Measurements from ENCODE around the gene TNFSF15. TPM values are rescaled to one million over a fixed set of nuclear protein-coding genes. Genes with fewer than 3 reads are reported as not detected.

The TNFSF15 gene
- total RNA-seq, 1 donor from 2014 or later, result not detected

DNA sequence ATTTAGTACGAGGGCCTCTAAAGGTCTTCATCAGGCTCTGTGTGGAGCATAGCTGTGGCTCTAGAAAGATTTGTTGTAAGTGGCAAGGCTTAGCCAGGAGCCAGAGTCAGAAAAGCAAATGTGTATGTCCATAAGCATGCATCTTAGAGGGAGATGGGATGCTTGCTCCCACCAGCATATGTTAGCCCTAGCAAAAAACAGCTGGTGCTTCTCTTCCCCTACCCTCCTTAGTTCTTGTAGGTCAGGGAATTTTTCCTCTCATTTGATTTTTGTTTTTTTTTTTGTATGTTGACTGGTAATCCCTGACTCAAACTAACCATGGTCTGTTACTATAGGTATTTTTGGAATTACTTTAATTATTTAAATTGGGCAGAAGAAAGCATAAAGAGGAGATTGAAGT is 7.7 kb downstream of the TNFSF15 start:
- intact Hi-C loops (cut with DNase I), result no loop called here
- ATAC-seq (ENCODE audit: poor library complexity), result no peak

DNA sequence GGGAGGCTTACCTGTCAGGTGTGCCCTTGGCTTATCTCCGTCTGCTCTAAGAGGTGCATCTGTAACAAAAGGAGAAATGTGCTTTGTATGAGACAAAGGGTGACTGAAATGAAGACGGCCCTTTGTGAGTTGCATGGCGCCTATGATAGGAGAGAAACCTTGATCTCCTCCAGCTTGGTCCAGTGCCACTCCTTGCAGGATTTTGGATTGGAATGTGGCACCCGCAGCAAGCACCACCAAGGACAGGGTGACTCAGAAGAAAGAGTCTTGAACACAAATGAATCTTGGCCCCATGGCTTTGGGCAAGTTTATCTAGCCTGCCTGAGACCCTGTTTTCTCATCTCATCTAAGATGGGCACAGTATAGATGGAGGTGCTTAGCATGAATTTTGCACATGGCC is 13.4 kb downstream of the TNFSF15 start:
- ATAC-seq (ENCODE audit: poor library complexity) (no peak), DNase-seq (no peak)
- intact Hi-C loops (cut with DNase I), result no loop called here

More for the DNA sequence above, 7.7 kb downstream of the TNFSF15 start:
- no peak for DNase-seq

DNA sequence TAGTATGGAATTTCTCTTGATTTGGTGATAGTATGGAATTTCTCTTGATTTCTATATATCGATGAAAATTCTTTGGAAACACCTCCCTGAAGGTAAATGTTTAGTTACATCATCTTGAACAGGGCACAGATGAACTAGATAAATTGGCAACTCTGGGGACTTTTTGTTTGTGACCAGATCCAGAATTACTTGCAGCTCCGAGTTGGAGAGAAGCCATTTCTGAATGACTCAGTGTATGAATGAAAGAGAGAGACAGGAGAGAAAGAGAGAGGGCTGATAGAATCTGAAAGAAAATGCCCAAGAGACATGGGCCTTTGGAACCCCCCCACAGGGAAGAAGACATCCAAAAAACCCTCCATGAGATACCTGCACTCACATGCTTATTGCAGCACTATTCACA is 14.1 kb downstream of the TNFSF15 start:
- DNase-seq, result no peak
- intact Hi-C loops (cut with DNase I), result no loop called here
- no peak for ATAC-seq (ENCODE audit: poor library complexity)

DNA sequence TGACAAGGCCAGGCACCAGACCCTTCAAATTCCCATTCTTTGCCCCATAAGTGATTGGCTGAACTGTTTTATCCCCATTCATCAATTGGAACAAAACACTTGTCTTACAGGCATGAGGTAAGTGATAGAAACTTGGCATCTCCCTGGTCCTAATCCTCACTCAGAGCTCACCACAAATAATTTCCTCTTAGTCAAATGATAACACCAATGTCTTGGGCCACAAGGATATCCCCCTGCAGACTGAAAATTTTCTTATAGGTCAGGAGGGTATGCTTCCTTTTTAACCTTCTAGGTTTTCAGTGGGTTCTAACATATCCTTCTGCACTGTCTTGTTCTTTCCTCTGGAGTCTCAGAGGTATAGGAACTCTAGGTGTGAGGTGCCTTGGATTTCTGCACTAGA is 14.5 kb downstream of the TNFSF15 start:
- no peak for DNase-seq
- intact Hi-C loops (cut with DNase I), result no loop called here
- ATAC-seq (ENCODE audit: poor library complexity), result no peak

DNA sequence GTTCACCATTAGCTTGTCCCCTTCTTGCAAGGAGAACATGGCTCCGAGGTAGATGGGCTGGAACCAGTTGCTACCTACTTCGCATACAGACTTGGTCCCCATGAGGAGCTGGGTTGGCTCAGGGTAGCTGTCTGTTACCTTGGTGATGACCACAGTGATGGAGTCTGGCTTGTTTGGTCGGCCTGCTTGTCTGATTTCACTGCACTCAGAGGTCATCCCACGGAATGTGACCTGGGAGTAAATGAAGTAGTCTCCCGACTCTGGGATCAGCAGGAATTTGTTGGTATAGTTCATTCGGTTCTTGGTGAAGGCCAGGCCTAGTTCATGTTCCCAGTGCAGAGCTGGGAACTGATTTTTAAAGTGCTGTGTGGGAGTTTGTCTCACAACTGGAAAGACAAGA is 15.3 kb downstream of the TNFSF15 start:
- ATAC-seq (ENCODE audit: poor library complexity), result no peak
- intact Hi-C loops (cut with DNase I), result no loop called here
- no peak for DNase-seq

DNA sequence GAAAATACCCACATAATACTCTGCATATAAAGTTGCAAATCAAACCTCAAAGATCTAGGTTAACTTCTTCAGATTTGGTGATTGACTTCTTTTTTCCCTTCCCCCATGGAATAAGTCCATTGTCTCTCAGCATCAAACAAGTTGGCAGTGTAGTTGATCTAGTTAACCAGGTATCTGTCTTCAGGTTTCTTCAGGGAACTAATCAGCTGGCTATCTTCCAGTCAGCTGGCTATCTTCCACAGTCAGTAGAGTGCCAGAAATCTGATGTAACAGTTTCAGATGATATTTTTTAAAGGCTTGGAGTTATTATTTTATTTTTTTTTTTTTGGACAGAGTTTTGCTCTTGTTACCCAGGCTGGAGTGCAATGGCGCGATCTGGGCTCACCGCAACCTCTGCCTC is 16.8 kb downstream of the TNFSF15 start:
- DNase-seq (no peak), ATAC-seq (ENCODE audit: poor library complexity) (no peak)
- intact Hi-C loops (cut with DNase I), result no loop called here

DNA sequence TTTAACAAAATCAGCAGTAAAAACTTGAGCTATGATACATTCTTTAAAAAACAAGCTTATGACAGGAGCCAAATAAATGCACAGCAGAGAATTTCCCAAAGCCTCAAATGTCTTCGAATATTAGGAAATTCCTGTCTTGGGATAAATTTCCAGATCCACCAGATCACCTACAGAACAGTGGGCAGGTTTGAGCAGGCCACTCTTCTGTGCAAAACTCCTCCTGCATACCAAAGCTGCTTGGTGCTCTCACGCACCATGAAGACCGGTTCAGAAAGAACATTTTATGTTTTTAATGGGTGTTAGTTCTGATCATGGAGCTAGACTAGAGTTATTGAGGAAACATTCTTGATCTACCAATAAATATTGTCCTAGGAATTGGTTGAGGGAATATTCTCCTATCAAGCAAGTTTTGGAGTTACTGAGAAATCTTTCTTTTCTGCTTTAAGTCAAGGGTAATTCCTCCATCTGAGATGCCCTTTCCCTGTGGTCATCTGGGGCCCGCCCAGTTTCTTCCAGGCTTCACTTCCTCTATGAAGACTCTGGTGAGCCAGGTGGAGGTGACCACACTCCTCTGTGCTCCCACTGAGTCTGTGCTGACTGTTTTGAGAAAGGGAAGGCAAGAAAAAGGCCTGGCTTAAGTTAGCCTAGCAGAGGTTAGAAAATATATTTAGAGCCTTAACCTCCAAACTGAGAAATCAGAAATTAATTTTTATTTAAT is 17.9 kb downstream of the TNFSF15 start:
- DNase-seq (no peak), ATAC-seq (ENCODE audit: poor library complexity) (no peak)
- intact Hi-C loops (cut with DNase I), result no loop called here

DNA sequence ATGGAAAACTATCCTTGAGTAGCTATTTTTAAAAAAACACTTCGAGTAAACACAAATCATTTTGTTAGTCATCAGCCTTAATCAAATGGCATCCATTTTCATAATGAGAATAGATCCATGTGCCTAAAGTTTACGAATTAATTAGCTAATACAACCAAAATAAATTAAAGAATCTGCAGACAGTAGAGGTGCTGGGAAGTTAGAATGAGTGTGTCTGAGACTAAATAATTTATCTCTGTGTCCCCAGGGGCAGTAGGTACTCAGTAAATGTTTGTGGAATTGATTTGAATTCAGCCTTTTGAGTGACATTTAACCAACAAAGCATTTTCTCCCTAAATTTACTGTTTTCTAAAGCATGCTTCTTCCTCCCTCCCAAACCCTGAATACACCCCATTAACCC is 18.6 kb downstream of the TNFSF15 start:
- intact Hi-C loops (cut with DNase I), result no loop called here
- DNase-seq (no peak), ATAC-seq (ENCODE audit: poor library complexity) (no peak)

DNA sequence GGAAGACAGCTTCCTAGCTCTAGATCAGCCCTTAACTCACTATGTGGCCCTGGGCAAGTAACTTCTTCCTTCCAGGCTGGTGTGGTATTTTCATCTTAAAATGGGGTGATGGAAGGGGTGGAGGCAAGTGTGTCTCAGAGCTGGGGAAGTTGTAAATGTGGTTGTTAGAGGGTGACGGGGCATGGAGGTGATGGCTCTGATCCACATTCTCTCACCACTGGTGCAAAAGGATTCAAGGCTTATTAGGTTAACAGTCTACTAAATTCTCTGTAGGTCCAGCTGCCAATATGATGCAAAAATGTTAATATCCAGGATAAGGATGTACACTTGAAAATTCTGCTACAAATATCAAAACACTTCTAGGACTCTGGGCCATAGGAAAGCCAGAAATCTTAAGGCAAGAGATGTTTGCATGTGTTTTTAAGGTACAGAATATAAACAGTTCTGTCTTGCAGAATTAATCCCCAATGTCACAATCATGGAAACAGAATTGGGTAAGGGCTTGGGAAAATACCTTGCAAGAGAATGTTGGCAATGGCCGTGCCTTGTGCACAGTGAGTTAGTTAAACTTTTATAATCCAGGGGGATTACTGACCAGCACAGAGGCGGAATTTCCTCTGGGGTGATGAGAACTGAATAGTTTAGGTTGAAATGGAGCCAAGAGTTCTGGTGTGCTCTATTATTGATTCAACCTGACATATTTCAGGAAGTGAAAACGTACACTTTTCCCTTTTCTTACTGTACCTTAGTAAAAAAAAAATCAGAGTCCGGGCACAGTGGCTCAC is 19.8 kb downstream of the TNFSF15 start:
- intact Hi-C loops (cut with DNase I), result no loop called here
- ATAC-seq (ENCODE audit: poor library complexity), result no peak
- no peak for DNase-seq

DNA sequence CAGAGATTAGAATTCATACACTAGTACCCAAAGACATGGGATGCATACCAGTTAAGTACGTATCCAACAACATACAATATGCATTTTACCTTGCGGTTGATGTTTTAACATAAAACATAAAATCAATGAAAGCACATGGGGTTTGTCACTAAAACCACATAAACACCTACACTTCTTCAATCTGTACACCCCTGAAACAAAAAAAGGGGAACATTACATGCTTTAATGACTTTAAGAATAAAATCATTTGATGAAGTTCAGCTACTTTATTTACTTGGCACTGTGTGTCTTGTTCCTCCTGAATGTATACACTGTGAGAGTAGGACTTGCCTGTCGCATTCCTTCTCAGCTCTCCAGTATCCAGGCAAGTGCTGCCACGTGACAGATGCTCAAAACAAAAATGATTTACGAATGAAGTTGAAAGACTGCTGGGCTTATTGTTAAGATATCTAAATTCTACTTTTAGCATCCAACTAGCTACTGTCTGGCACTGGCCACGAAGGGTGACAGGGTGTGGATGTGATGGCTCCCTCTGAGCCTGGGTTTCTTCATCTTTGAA is 21.0 kb downstream of the TNFSF15 start:
- ATAC-seq (ENCODE audit: poor library complexity), result no peak
- intact Hi-C loops (cut with DNase I), result no loop called here
- no peak for DNase-seq

DNA sequence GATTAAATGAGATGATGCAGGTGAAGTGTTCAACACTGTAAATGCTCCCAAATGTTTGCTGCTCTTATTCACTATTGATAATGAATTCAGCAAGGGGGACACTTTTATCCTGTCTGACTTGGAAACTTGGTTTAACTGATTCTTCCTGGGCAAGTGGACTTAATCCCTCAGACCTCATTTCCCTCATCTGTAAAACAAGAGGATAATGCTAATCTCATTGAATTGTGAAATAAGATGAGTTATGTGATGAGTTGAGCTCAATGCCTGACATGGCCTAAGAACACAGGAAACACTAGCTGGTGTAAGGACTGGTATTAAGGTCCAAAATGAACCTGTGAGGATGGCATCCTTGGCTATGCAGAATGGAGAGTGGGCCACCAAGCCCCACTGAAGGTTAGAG is 23.3 kb downstream of the TNFSF15 start:
- DNase-seq, result no peak
- intact Hi-C loops (cut with DNase I), result no loop called here

DNA sequence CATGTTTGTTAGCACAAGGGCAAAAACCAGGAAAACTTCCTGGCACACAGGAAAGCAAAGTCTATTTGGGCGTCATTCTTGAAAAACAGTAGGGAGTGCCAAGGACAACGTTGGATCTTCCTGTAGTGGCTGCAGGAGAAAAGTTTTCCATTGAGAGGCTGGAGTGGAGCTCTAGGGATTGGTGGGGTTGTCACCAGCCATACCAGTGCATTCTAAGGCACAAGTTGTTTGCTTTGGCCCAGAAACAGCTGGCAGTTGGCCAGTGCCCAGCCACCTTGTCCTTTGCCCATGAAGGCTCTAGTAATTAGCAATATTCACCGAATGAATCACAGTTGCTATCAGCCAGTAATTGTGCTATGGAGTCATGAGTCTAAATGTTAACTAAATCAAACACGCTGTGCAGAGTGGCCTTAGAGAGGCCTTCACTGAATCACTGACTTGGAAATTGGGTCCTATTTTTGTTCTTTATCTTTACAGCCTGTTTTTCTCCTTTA is 26.4 kb downstream of the TNFSF15 start:
- intact Hi-C loops (cut with DNase I), result no loop called here
- DNase-seq (peak; percentile 46), ATAC-seq (ENCODE audit: poor library complexity) (peak; percentile 43)

More for the DNA sequence above, 23.3 kb downstream of the TNFSF15 start:
- ATAC-seq (ENCODE audit: poor library complexity), result no peak

DNA sequence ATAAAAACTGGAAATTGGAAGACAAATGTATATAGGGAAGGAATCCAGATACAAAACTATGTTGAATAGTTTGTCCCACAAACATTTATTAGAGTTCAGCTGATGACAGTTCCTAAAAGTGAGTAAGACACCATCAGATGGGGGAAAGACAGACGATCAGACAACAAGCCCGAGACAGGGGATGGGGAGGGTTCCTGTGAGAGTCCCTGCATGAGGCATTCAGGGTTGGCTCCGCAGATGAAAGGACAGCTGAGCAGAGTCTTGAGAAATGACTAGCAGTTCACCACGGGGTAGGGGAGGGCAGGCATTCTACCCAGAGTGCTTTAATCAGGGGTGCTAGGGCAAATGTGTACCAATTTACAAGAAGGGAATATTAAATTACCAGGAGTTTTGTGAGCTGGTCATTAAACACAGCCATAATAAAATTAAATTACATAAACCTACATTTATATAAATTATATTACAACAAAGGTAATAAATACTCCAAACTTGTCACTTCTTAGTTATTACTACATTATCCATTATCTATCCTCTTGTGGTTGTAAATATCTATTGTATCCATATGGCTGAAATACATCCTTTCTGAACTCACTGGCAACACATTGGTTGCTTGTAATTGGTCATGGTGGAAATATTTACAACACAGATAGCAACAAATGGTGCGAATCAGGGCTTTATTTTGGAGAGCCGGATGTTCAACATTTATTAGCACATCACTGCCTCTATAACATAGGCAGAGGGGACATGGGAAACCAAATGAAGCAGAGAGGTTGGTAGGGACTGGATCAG is 27.8 kb downstream of the TNFSF15 start:
- ATAC-seq (ENCODE audit: poor library complexity) (no peak), DNase-seq (no peak)
- intact Hi-C loops (cut with DNase I), result no loop called here

DNA sequence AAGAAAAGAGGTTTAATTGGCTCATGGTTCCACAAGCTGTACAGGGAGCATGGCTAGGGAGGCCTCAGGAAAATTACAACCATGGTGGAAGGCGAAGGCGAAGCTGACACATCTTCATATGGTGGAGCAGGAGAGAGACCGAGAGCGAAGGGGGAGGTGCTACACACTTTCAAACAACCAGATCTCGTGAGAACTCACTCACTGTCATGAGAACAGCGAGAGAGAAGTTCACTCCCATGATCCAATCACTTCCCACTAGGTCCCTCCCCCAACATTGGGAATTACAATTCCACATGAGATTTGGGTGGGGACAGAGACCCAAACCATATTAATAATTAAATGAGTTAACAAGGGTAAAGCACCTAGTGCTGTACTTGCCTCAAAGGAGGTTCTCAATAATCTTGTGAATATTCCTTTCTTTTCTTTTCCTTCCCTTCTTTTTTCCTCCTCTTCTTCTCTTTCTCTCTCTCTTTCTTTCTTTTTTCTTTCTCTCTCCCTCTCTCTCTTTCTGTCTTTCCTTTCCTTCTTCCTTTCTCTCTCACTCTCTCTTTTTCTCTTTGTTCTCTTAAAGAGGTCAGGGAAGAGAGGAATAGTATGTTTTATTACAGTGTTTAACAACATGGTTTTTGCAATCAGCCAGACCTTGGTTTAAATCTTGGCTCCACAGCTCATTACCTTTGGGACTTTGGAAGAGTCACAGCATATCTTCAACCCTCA is 29.0 kb downstream of the TNFSF15 start:
- intact Hi-C loops (cut with DNase I), result no loop called here
- ATAC-seq (ENCODE audit: poor library complexity) (no peak), DNase-seq (no peak)

DNA sequence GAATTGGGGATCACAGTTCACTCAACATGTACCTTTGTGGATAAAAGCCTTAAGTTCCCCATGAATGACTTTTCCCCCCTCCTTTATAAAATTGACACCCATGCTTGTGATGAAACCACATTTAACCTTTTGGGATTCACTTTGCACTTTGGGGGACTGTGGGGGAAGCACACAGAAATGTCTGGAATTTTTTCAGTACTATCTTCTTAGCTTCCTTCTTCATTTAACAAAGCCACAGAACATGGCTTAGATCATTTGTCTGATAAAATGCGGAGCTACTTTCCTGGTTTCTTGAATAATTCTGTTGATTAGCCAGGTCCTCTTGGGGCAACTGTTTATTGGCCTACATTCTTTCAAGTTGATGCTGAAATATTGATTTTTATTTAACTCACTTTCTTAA is 29.9 kb downstream of the TNFSF15 start:
- intact Hi-C loops (cut with DNase I), result no loop called here
- ATAC-seq (ENCODE audit: poor library complexity) (no peak), DNase-seq (no peak)

DNA sequence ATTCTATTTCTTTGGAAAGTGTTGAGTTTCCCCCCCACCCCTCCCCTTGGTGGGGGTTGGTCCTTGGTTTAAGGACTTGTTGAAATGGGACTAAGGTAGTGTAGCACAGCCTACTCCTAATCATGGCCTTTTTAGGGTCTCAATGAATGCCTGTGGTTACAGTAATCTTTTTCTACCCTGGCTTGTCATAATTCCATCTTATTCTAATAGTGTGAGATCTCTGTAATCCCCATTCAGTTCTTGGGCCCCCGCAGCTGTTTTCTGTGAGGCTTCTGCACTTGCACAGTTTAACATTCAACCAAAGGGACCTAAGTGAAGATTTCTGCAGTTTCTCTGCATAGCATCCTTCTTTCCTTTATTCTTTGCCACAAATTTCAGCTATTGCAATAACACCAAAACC is 30.7 kb downstream of the TNFSF15 start:
- ATAC-seq (ENCODE audit: poor library complexity) (no peak), DNase-seq (no peak)
- intact Hi-C loops (cut with DNase I), result no loop called here

DNA sequence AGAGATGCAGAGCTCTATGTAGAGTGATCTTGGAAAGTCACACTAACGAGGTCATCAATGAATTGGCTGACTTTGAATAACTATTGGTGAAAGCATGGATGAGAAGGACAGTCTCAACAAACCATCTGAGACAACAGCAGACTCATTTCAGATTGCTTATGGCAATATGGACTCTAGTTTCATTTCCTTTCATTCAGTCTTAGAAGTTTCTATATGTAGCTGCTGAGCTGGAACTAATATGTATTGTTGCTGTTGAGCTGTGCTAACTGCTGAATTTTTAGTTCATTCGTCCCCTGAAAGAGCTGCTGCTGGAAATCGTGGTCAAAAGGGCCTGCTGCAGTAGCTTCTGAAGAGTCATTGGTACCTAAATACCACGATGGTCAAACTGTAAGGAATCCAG is 31.3 kb downstream of the TNFSF15 start:
- ATAC-seq (ENCODE audit: poor library complexity) (no peak), DNase-seq (no peak)
- intact Hi-C loops (cut with DNase I), result no loop called here

DNA sequence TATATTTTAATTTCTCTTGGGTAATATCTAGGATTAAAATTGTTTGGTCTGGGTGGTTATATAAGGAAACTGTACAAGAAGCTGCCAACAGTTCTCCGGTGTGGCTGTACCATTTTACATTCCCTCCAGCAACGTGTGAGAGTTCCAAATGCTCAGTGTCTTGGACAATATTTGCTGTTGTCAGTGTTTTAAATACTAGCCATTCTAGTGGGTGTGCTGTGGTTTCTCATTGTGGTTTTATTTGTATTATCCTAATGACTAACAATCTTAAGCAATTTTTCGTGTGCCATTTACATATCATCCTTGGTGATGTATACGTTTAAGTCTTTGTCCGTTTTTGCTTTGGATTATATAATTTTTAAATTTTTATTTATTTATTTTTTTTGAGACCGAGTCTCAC is 34.0 kb downstream of the TNFSF15 start:
- intact Hi-C loops (cut with DNase I), result no loop called here
- no peak for DNase-seq
- no peak for ATAC-seq (ENCODE audit: poor library complexity)

DNA sequence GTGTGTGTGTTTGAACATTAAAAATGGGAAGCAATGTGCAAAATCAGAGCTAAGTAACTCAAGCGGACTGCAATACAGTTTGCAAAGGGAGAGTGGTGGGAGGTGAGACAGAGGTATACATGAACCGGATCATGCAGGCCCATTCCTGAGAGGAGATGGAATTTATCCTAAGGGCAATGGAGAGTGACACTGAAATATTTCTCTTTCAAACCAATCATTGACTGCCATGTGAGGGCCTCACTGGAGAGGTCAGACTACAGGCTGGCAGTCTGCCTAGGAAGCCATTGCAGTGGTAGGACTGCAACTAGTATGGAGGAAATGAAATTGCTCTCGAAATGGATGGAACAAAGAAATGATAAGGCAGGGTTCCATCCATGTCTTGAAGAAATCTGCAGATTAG is 34.8 kb downstream of the TNFSF15 start:
- ATAC-seq (ENCODE audit: poor library complexity) (no peak), DNase-seq (no peak)
- intact Hi-C loops (cut with DNase I), result no loop called here

Measured in Right ventricle myocardium superior (tissue), 1 donor.